Thymus (tissue), 11 donors: ENCODE measurements around the gene C19orf67. TPM values are rescaled to one million over a fixed set of nuclear protein-coding genes. Genes with fewer than 3 reads are reported as not detected.

Source experiments
- DNase-seq, 9 donors: peaks; one replicate each; pipeline ENCODE4 v3.0.0-alpha.2; 2013; ENCODE audit warnings: low spot score in 9 of 9, low read depth in 6 of 9, missing footprints in 1 of 9
- H3K27ac ChIP-seq, 2 donors: one replicate each; pipeline ENCODE4 v1.5.1; 2013; ENCODE audit warnings: control low read depth in 1 of 2, low read depth in 1 of 2, low read length in 1 of 2, mild to moderate bottlenecking in 1 of 2, moderate library complexity in 1 of 2
- H3K27me3 ChIP-seq, 2 donors: one replicate each; pipeline ENCODE4 v1.5.1; 2013; ENCODE audit warnings: low read length in 1 of 2; ENCODE audit not compliant: control insufficient read depth in 2 of 2, insufficient read depth in 1 of 2
- H3K36me3 ChIP-seq, 2 donors: one replicate each; pipeline ENCODE4 v1.5.1; 2013; ENCODE audit warnings: low read length in 1 of 2, mild to moderate bottlenecking in 1 of 2, moderate library complexity in 1 of 2; ENCODE audit not compliant: control insufficient read depth in 2 of 2, insufficient read depth in 2 of 2
- H3K4me1 ChIP-seq, 2 donors: one replicate each; pipeline ENCODE4 v1.5.1; 2013; ENCODE audit warnings: low read length in 2 of 2; ENCODE audit not compliant: control insufficient read depth in 2 of 2, insufficient read depth in 2 of 2
- H3K4me3 ChIP-seq, 2 donors: one replicate each; pipeline ENCODE4 v1.5.1; 2013; ENCODE audit warnings: low read length in 2 of 2, control low read depth in 1 of 2, mild to moderate bottlenecking in 1 of 2
- H3K9me3 ChIP-seq, 2 donors: one replicate each; pipeline ENCODE4 v1.5.1; 2013; ENCODE audit warnings: low read length in 1 of 2, mild to moderate bottlenecking in 1 of 2; ENCODE audit not compliant: control insufficient read depth in 2 of 2, insufficient read depth in 1 of 2
- WGBS: extraction: QIAGEN DNeasy Blood & Tissue Kit; methylation state at CpG from one replicate; pipeline ENCODE4 v1.1.7; 2013; 5-methylcytosine and 5-hydroxymethylcytosine counted together
- polyA plus RNA-seq: library from polyadenylated mRNA; stranded (reverse); fragments of 200-250 nt; gene quantifications from one replicate; pipeline ENCODE4 v1.2.3, GENCODE V29; 2013
- total RNA-seq: library from RNA; stranded (reverse); fragments of 120-200 nt; gene quantifications from one replicate; pipeline ENCODE4 v1.2.4, GENCODE V29; 2013
- donor health status: healthy.

Gene C19orf67
- total and polyA plus RNA-seq, 2 donors = 0.18 TPM; not detected in 1

DNA sequence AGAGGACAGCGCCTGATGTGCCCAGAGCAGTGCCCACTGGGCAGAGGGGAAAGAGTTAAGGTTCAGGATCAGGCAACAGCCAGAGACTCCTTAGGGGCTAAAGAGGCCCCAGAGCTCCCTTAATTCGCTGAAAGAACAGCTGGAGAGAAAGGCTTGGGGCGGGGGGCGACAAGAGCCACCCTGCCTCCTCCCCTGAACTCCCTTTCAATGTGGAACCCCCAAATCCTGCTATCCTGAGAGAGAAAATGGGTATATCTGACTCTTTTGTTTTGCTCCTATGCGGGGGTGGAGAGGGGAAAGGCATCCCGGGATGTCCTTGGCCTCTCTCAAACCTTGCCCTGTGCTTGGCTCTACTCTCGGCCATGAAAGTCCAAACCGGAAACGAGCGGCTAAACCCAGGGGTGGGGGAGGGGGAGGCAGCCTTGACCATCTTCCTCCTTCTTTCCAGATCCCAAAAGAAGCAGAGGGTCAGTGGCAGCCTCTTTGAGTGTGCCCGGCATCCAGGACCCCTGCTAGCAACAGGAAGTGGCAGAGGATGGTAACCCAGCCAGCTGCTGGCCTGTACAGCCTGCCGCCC lies 27.3 kb upstream of the C19orf67 start:
- DNase-seq = no peak
- Histone ChIP-seq H3K4me1 (peaks cover 11 to 54% of the 10 kb centered on the region in 2 donors), H3K27me3 (no peaks in the 10 kb centered on the region), H3K4me3 (no peak overlapping the region), H3K27ac (peak overlapping the region in 1 of 2 donors; percentile 66), H3K36me3 (peaks cover 0 to 3% of the 10 kb centered on the region in 2 donors), H3K9me3 (no peaks in the 10 kb centered on the region)
- 88% methylated on average over 12 of the region's 12 CpGs for WGBS

DNA sequence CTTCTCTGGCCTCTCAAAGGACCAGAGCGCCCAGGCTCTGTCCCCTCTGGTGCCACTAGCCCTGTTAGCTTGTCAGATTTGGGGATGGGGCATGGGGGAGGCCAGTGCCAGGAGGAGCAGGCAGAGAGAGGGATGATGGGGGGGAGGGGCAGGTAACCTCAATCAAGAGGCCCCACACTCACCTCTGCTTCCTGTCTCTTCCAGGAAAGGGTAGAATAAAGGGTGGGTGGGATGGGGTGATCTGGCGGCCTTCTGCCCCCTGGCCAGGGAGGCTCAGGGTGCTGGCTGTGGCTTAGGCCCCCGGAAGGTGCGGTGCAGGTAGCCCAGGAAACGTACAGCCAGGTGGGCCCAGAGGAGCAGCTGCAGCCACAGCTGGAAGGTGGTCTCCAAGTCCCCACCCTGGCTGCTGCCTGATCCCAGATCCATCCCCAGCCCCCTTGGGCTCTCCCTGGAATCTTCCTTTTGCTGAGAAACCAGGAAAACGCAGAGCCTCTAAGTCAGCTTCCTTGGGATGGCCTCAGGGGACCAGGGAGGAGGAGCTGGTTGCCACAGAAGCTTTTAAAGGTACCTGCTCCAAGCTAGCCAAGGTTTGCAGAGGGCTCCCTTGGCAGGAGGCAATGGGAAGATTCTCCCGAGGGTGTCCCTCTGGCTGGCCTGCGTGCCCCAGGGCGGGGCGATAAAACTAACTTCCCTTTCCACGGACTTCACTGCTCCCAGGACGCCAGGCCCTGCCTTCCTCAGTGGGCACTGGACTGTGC lies 26.6 kb upstream of the C19orf67 start:
- no peak for DNase-seq
- H3K27me3 ChIP-seq = no peaks in the 10 kb centered on the region
- peaks cover 11 to 59% of the 10 kb centered on the region in 2 donors for H3K4me1 ChIP-seq
- no peak overlapping the region for H3K4me3 ChIP-seq
- no peak overlapping the region for H3K27ac ChIP-seq
- H3K36me3 ChIP-seq = peaks cover 0 to 3% of the 10 kb centered on the region in 2 donors
- WGBS = 84% methylated on average over 12 of the region's 12 CpGs
- no peaks in the 10 kb centered on the region for H3K9me3 ChIP-seq

- Histone ChIP-seq H3K4me3 (no peak overlapping the region), H3K36me3 (peaks cover 4 to 5% of the 10 kb centered on the region in 2 donors), H3K27ac (no peak overlapping the region), H3K4me1 (peaks cover 5 to 52% of the 10 kb centered on the region in 2 donors), H3K27me3 (no peaks in the 10 kb centered on the region), H3K9me3 (no peaks in the 10 kb centered on the region)
- WGBS = 98% methylated on average over 1 of the region's 1 CpG
- no peak for DNase-seq
These were observed 25.9 kb upstream of the C19orf67 start for GRCh38 chr19:14111486-14111885.

DNA sequence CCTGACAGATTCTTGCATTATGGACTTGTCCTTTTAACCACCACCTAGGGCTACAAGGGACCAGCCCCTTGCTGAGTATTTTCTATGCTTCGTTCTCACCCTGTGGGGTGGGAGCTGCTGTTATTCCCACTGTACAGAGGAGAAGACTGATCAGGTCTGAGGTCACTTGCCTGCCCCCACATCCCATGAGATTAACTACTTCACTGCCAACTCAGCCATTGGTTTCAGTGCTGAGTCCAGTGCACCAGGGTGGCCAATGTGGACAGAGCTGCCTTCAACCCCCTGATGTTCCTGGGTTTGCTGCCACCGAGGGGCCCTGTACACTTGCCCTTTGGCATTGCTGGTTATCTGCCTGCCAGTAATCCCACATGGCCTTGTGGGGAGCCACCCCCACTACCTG lies 25.1 kb upstream of the C19orf67 start:
- WGBS = 98% methylated on average over 2 of the region's 2 CpGs
- H3K27me3 ChIP-seq = no peaks in the 10 kb centered on the region
- H3K27ac ChIP-seq = no peak overlapping the region
- H3K36me3 ChIP-seq = peaks cover 7 to 13% of the 10 kb centered on the region in 2 donors
- no peak for DNase-seq
- no peak overlapping the region for H3K4me3 ChIP-seq
- peaks cover 0 to 44% of the 10 kb centered on the region in 2 donors for H3K4me1 ChIP-seq
- no peaks in the 10 kb centered on the region for H3K9me3 ChIP-seq

- Histone ChIP-seq H3K4me3 (no peak overlapping the region), H3K27me3 (no peaks in the 10 kb centered on the region), H3K36me3 (peaks cover 17 to 26% of the 10 kb centered on the region in 2 donors), H3K9me3 (peaks cover 0 to 4% of the 10 kb centered on the region in 2 donors), H3K27ac (no peak overlapping the region), H3K4me1 (peaks cover 0 to 22% of the 10 kb centered on the region in 2 donors)
- no peak for DNase-seq
- 93% methylated on average over 23 of the region's 23 CpGs for WGBS
These were observed 22.2 kb upstream of the C19orf67 start for GRCh38 chr19:14107581-14108461.

GRCh38 chr19:14106840-14107239 lies 21.3 kb upstream of the C19orf67 start:
- Histone ChIP-seq H3K36me3 (peaks cover 27 to 36% of the 10 kb centered on the region in 2 donors), H3K27me3 (no peaks in the 10 kb centered on the region), H3K4me1 (peaks cover 0 to 20% of the 10 kb centered on the region in 2 donors), H3K9me3 (peaks cover 0 to 4% of the 10 kb centered on the region in 2 donors), H3K27ac (no peak overlapping the region), H3K4me3 (no peak overlapping the region)
- DNase-seq = no peak
- WGBS = 95% methylated on average over 16 of the region's 16 CpGs

- Histone ChIP-seq H3K4me3 (no peak overlapping the region), H3K27me3 (no peaks in the 10 kb centered on the region), H3K27ac (no peak overlapping the region), H3K36me3 (peaks cover 34 to 43% of the 10 kb centered on the region in 2 donors), H3K4me1 (peaks cover 0 to 16% of the 10 kb centered on the region in 2 donors), H3K9me3 (peaks cover 0 to 4% of the 10 kb centered on the region in 2 donors)
- no peak for DNase-seq
- 96% methylated on average over 8 of the region's 8 CpGs for WGBS
These were observed 20.1 kb upstream of the C19orf67 start for GRCh38 chr19:14105680-14106079.

DNA sequence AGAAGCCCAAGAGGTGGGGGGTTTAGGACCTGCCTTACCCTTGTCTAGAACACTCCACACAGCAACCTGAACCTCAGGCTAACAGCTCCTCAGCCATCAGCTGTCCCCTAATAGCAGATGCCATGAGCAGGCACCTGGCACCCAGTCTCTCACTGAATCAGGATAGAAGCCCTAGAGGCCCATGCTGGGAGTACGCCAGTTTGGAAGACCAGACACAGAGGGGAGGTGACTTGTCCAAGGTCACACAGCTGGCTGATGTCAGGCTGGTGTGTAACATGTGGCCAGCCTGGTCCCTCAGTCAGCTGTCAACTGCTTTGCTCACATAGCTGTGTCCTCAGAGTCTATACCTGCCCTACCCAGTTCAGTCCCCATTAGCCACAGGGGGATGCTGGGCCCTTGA lies 17.7 kb upstream of the C19orf67 start:
- H3K9me3 ChIP-seq = peaks cover 0 to 4% of the 10 kb centered on the region in 2 donors
- H3K27me3 ChIP-seq = no peaks in the 10 kb centered on the region
- WGBS = 100% methylated on average over 1 of the region's 1 CpG
- H3K27ac ChIP-seq = no peak overlapping the region
- peaks cover 0 to 16% of the 10 kb centered on the region in 2 donors for H3K4me1 ChIP-seq
- H3K36me3 ChIP-seq = peaks cover 38 to 46% of the 10 kb centered on the region in 2 donors
- no peak for DNase-seq
- H3K4me3 ChIP-seq = no peak overlapping the region
